ENCODE results near the gene OSMR. TPM values are rescaled to one million over a fixed set of nuclear protein-coding genes. Genes with fewer than 3 reads are reported as not detected.

Gene OSMR
- total and polyA plus RNA-seq, 9 of the 15 experiments (the other 6 are each of a cell fraction or from before 2014, with no cell fraction given): 0.18 to 1.7 (median 0.94) TPM

- TF ChIP-seq ZNF143 (CRISPR knock-in tag; IDR thresholded peaks at IDR 0.05): no peak
- no peak for TF ChIP-seq SPI1 (IDR thresholded peaks at IDR 0.05; ENCODE audit: borderline replicate concordance, low read depth, low read length)
- TF ChIP-seq E2F4 (CRISPR knock-in tag; IDR thresholded peaks at IDR 0.05; ENCODE audit: low read depth): no peak
- no peak for TF ChIP-seq ZNF668 (CRISPR knock-in tag; IDR thresholded peaks at IDR 0.05)
- no peak for TF ChIP-seq SMARCA5 (IDR thresholded peaks at IDR 0.05)
- no peak for TF ChIP-seq FOXP4 (CRISPR knock-in tag; IDR thresholded peaks at IDR 0.05; ENCODE audit: borderline replicate concordance)
- no peak for TF ChIP-seq ZNF354B (CRISPR knock-in tag; IDR thresholded peaks at IDR 0.05)
- TF ChIP-seq ZNF274 (IDR thresholded peaks at IDR 0.05; ENCODE audit: borderline replicate concordance, low read depth, low read length): no peak
- TF ChIP-seq ERF (CRISPR knock-in tag; IDR thresholded peaks at IDR 0.05): no peak
- peak; percentile 60; the same call in 1 of the 2 replicates for TF ChIP-seq GABPA (tag; conservative IDR thresholded peaks at IDR 0.05; ENCODE audit: low read depth)
- TF ChIP-seq HDGF (IDR thresholded peaks at IDR 0.05): no peak
- TF ChIP-seq, protein P1, sequence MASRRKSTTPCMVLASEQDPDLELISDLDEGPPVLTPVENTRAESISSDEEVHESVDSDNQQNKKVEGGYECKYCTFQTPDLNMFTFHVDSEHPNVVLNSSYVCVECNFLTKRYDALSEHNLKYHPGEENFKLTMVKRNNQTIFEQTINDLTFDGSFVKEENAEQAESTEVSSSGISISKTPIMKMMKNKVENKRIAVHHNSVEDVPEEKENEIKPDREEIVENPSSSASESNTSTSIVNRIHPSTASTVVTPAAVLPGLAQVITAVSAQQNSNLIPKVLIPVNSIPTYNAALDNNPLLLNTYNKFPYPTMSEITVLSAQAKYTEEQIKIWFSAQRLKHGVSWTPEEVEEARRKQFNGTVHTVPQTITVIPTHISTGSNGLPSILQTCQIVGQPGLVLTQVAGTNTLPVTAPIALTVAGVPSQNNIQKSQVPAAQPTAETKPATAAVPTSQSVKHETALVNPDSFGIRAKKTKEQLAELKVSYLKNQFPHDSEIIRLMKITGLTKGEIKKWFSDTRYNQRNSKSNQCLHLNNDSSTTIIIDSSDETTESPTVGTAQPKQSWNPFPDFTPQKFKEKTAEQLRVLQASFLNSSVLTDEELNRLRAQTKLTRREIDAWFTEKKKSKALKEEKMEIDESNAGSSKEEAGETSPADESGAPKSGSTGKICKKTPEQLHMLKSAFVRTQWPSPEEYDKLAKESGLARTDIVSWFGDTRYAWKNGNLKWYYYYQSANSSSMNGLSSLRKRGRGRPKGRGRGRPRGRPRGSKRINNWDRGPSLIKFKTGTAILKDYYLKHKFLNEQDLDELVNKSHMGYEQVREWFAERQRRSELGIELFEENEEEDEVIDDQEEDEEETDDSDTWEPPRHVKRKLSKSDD (conservative IDR thresholded peaks at IDR 0.05; ENCODE audit: low read length): no peak
- TF ChIP-seq SMARCA4 (IDR thresholded peaks at IDR 0.05): peak; percentile 91
- no peak for TF ChIP-seq SETDB1 (IDR thresholded peaks at IDR 0.05; ENCODE audit: low read length)
- TF ChIP-seq RHOXF2B (CRISPR knock-in tag; conservative IDR thresholded peaks at IDR 0.05): no peak
- TF ChIP-seq, protein P2, sequence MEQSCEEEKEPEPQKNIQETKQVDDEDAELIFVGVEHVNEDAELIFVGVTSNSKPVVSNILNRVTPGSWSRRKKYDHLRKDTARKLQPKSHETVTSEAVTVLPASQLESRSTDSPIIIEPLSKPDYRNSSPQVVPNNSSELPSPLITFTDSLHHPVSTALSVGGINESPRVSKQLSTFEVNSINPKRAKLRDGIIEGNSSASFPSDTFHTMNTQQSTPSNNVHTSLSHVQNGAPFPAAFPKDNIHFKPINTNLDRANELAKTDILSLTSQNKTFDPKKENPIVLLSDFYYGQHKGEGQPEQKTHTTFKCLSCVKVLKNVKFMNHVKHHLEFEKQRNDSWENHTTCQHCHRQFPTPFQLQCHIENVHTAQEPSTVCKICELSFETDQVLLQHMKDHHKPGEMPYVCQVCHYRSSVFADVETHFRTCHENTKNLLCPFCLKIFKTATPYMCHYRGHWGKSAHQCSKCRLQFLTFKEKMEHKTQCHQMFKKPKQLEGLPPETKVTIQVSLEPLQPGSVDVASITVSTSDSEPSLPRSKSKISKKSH (CRISPR knock-in tag; IDR thresholded peaks at IDR 0.05): no peak
- peak; percentile 76 for TF ChIP-seq HDAC3 (IDR thresholded peaks at IDR 0.05; ENCODE audit: borderline replicate concordance, partially characterized antibody)
- TF ChIP-seq ZNF347 (CRISPR knock-in tag; IDR thresholded peaks at IDR 0.05; ENCODE audit: low read depth): no peak
- TF ChIP-seq MTA2 (IDR thresholded peaks at IDR 0.05; ENCODE audit: low read depth): no peak
- no peak for TF ChIP-seq OTX1 (CRISPR knock-in tag; IDR thresholded peaks at IDR 0.05)
- TF ChIP-seq L3MBTL2 (IDR thresholded peaks at IDR 0.05): peak; percentile 13; the same call in 1 of the 2 replicates
- TF ChIP-seq HNRNPK (IDR thresholded peaks at IDR 0.05; ENCODE audit: low read depth, low read length, poor library complexity, severe bottlenecking): no peak
- no peak for TF ChIP-seq NCOA6 (IDR thresholded peaks at IDR 0.05)
These were observed 38.0 kb upstream of the OSMR start (continued) for GRCh38 chr5:38807570-38808483.
